A549 (cell line): Measurements from ENCODE around the gene DNAJB6.

Experiments
- JUNB ChIP-seq: fragments of >200 bp; sonication (Bioruptor Twin); formaldehyde crosslinking; IDR thresholded peaks from 2 replicates; pipeline ENCODE4 v1.6.1; 2016
- KDM1A ChIP-seq: fragments of 200-600 bp; sonication (generic); IDR thresholded peaks from 2 replicates; pipeline ENCODE4 v1.6.1; 2016; ENCODE audit warnings: low read depth, mild to moderate bottlenecking
- NR3C1 ChIP-seq: fragments of >200 bp; sonication (Bioruptor Twin); formaldehyde crosslinking; IDR thresholded peaks from 3 replicates; pipeline ENCODE4 v1.6.1; 2017
- POLR2A ChIP-seq: IDR thresholded peaks from 2 replicates; pipeline ENCODE4 v1.6.1; 2012; ENCODE audit warnings: mild to moderate bottlenecking, low read length
- RFX5 ChIP-seq: fragments of 450-650 bp; IDR thresholded peaks from 2 replicates; pipeline ENCODE4 v1.7.1; 2014; ENCODE audit warnings: antibody characterized with exemption, mild to moderate bottlenecking, moderate library complexity
- SMC3 ChIP-seq: fragments of >200 bp; sonication (Bioruptor Twin); formaldehyde crosslinking; IDR thresholded peaks from 3 replicates; pipeline ENCODE4 v1.6.1; 2018; ENCODE audit warnings: inconsistent platforms
- TF ChIP-seq, protein P1 (sequence below): fragments of >200 bp; sonication (Bioruptor Twin); formaldehyde crosslinking; IDR thresholded peaks from 3 replicates; pipeline ENCODE4 v1.5.1; 2016
- TF ChIP-seq, protein P2 (sequence below): IDR thresholded peaks from 2 replicates; pipeline ENCODE4 v1.6.1; 2012
- TF ChIP-seq, protein P3 (sequence below): IDR thresholded peaks from 2 replicates; pipeline ENCODE4 v1.6.1; 2012

DNA sequence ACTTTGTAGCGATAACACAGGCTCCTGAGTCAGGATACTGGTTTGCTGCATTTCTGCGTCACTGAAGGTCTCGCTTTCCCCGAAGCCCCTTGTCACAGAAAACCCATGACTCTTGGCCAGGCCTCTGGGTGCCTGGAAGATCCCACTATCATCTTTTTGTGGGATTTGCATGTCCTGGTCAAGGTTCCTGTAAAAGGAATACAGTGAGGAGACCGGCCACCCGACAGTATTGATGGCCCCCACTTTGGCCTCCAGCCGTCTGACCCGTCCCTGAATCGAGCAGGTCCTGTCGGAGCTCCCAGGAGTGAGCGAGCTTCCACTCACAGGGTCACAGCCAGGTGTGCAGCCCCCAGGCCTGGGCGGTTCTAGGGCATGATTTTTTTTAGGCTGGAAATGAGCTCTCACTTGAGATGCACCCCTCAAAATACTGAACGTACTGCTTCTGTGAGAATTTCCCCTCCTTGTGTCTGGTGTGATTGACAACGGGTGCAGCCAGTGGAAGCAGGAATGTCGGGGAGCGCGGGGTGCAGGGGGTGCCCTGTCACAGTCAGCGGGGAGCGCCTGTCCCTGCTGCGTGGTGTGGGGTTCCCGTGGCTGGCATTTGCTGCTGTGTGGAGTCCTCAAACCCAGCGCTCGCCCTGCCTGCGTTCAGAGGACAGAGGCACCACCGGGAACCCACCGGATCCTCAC is 75.8 kb downstream of the DNAJB6 start:
- no peak for TF ChIP-seq RFX5
- TF ChIP-seq, protein P1, sequence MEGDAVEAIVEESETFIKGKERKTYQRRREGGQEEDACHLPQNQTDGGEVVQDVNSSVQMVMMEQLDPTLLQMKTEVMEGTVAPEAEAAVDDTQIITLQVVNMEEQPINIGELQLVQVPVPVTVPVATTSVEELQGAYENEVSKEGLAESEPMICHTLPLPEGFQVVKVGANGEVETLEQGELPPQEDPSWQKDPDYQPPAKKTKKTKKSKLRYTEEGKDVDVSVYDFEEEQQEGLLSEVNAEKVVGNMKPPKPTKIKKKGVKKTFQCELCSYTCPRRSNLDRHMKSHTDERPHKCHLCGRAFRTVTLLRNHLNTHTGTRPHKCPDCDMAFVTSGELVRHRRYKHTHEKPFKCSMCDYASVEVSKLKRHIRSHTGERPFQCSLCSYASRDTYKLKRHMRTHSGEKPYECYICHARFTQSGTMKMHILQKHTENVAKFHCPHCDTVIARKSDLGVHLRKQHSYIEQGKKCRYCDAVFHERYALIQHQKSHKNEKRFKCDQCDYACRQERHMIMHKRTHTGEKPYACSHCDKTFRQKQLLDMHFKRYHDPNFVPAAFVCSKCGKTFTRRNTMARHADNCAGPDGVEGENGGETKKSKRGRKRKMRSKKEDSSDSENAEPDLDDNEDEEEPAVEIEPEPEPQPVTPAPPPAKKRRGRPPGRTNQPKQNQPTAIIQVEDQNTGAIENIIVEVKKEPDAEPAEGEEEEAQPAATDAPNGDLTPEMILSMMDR = no peak
- no peak for TF ChIP-seq SMC3
- TF ChIP-seq POLR2A = no peak
- TF ChIP-seq, protein P2, sequence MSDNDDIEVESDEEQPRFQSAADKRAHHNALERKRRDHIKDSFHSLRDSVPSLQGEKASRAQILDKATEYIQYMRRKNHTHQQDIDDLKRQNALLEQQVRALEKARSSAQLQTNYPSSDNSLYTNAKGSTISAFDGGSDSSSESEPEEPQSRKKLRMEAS = no peak
- TF ChIP-seq KDM1A = no peak
- TF ChIP-seq JUNB = no peak
- no peak for TF ChIP-seq NR3C1
- TF ChIP-seq, protein P3, sequence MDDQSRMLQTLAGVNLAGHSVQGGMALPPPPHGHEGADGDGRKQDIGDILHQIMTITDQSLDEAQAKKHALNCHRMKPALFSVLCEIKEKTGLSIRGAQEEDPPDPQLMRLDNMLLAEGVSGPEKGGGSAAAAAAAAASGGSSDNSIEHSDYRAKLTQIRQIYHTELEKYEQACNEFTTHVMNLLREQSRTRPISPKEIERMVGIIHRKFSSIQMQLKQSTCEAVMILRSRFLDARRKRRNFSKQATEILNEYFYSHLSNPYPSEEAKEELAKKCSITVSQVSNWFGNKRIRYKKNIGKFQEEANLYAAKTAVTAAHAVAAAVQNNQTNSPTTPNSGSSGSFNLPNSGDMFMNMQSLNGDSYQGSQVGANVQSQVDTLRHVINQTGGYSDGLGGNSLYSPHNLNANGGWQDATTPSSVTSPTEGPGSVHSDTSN = no peak
